Skin of body (tissue), 2 donors: Measurements from ENCODE around the gene HCN3. TPM values are rescaled to one million over a fixed set of nuclear protein-coding genes. Genes with fewer than 3 reads are reported as not detected.
A peak's percentile ranks its signal among the peaks of the same experiment; 100 is the strongest.

Source experiments
- DNase-seq: peaks from one replicate; lab custom pipeline; 2025; lab: John Stamatoyannopoulos, UW
- total RNA-seq: library from RNA; depleted of rRNA; stranded (reverse); fragments of >200 nt; gene quantifications from one replicate; pipeline ENCODE4 v1.2.3, GENCODE V29; 2014

HCN3 gene
- total RNA-seq, 1 donor from 2014 or later = 1.7 TPM

DNA sequence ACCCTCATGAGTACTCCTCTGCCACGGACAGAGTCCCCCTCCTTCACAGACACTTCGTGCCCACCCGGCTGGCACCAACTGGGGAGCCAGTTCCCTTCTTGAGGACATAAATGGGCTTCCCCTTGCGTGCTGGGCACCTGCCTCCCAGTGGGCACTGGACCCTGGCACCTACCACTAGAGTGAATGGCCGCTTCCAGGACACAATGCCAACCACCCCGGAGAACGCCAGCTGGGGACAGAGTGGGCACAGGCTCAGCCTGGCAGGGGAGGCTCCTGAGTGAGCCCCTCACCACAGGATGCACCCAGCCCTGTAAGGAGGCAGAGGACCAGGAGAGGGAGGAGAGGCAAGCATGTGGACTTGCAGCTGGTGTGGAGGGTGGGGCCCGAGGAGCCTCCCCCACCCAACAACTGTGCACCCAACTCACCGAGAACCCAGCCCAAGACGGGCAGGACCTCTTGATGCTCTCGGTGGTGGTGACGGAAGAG is 23.0 kb upstream of the HCN3 start:
- DNase-seq = no peak

DNA sequence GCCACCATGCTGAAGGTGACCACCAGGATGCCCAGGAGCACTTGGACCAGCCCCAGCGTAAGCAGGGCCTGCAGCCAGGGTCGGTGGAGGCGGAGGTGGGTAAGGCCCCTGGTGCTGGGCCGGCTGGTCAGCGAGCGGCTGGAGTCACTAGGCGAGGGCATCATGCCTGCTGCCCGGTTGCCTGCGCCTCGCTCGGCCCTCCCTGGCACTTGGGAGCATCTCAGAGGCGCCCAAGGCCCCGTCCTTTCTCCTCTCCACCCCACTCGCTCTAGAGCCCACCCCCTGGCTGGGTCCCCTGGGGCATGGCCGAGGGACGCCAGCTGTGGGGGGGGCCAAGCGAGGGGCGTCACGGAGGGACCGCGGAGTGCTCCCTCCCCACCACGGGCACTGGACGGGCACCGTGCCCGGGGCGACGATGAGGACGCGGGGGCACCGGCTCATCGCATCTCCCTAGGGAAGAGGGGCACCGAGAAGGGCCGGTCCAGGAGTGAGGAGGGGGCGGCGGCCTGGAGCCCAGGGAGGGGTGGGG is 22.5 kb upstream of the HCN3 start:
- no peak for DNase-seq

DNA sequence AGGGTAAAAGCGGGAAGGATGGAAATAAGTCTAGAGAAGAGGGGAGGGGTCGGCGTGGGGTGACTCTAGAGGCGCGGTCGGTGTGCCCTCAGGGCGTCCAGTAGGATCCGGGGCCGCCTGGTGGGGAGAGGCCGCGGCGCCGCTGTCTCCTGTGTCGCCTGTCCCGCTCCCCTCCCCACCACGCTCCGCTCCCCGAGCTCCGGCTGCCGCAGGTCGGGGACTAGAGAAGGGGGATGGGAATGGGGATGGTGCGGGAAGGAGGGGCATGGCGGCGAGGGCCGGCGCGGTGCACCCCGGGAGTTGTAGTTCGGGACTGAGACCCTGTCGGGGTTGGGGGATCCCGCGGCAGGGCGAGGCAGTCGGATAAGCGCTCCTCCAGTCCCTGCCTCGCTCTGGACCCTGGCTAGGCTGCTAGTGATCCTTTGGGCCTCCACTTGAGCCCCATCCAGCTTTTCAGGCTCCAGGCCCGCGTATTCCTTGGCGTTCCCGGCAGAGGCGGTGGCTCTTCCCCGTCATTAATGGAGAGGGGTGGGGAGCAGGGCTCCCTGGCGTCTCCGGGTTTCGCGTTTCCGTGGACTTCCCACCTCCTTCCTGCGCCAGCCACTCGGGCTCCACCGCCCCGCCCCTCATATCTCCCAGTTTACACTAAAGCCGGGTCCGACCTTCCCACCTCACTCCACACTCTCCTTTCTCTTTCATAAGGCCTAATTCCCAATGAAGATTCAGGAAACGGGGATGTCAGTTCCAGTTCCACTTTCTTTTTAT is 21.8 kb upstream of the HCN3 start, which contains the start of gene ENTREP3:
Gene ENTREP3 (minus strand): TSS at position 241 of the 765 bp plus-strand sequence. CDS start 606 bp downstream, outside the sequence.
- peak; percentile 86 for DNase-seq

DNA sequence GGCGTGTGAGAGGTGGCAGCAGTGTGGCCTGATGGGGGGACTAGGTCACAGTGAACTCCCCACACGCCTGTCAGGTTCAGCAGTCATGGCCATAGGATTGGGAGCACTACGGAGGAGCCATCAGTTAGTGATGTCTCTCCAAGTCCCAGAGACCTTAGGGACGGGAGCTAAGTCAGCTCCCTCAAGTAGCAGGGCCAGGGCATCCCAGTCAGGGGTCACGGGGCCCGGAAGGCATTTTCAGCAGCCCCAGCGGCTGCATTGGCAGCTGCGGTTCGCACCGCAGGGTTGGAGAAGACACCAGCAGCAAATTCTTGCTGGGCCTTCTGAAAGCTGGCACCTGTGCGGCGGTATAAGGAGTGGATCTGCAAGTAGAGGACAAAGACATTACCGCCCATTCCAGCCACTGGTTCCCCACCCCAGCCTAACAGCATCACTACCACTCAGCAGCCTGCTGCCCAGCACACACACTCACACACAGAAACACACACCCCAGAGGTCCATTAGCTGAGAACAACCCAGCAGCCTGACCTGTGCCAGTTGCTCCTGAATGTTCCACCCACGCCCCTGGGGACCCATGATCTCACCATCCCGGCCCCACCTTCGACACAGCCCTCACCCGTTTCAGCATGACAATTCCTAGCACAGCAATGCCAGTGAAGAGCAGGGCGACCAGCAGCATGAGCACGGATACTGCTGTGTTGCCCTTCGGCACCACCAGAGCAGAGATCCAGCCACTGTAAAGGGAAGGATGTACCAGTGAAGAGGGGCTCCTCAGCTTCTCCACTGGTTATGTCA is 21.0 kb upstream of the HCN3 start:
- DNase-seq = no peak

DNA sequence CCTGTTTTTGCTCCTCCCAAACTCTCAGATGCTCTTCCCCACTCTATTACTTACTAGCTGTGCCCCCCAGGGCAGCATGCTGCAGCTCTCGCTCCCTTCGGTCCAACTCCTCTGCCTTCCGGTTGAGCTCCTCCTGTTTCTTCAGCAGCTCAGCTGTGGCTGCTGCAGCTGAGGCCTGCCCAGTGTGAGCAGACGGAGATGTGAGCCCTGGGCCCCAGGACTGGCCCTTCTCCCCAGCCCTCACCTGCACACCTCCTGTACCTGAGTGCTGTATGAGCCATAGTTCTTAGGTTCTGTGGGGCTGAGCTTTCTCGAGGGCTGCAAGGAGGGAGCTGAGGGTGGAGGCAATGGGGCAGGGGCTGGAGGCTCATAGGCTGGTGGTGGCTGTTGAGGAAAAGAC is 17.0 kb upstream of the HCN3 start:
- no peak for DNase-seq

DNA sequence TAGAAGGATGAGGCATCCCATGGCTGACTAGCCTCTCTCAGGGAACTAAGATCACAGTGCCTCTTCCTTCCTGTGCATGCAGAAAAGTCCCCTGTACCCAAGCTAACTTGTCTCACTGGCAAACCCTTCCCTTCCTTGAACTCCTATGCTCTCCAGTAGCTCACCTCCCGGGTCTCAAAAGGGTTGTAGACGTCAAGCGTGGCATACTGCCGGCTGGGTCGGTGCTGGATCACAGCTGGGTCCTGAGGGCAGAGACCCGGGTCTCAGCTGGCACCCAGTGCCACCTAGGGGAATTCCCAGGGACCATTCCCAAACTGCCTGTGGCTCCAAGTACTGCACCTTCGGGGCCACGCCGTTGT is 15.8 kb upstream of the HCN3 start:
- DNase-seq = no peak

DNA sequence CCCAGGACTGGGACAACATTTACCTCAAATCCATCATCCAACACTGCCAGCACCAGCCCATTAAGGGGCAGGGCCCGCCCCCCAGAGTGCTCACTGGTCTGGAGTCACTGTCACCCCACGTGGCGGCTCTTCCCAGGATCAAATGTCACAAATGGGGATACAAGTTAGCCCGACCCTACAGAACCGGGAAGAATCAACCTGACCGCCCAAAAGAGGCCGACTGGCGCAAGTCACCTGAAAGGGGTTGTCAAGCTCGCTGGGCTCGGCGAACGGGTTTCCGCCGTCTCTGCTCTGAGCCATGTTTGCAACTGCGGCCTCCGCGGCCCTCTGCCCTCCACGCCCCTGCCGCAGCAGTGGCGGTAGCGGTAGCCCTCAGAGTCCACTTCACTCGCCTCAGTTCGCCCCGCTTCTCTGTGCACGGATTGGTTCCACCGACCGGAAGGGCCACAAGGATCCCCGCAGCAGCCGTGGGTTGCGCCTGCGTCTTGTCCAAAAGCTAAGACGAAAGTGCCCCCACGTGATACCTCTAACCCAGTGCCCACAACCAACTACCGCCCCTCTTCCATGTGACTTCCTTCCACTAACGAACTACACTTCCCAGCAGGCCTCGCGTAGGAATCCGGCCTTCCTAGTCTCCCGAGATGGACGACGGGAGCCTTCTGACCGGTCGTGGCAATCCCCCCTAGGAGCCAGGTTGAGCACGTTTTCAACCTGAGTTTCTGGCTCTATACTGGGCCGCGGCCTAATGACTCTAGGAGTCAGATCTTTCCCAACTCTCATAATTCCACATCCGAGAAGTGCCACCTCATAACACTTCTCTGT is 15.2 kb upstream of the HCN3 start, which contains the start of gene SCAMP3:
Gene SCAMP3 (minus strand): TSS at position 509 of the 822 bp plus-strand sequence. CDS start 209 bp downstream, at position 300.
- DNase-seq = peak; percentile 98

DNA sequence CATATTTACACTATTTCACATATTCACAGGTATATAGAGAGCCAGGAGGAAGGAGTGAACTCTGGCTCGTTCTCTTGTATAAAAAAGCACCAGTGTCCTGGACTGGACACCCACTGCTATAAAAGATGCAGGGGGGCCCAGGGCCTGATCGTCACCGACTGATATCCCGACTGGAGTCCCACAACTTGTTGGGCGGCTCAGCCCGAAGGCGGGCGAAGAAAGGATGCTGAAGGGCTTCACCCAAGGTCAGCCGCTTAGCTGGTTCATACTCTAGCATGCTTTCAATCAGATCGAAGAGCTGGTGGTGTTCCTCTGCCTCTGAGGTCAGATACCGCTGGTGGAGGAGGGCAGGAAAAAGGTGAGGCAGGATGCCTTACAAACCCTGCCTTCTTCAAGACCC is 14.2 kb upstream of the HCN3 start:
- DNase-seq = no peak

DNA sequence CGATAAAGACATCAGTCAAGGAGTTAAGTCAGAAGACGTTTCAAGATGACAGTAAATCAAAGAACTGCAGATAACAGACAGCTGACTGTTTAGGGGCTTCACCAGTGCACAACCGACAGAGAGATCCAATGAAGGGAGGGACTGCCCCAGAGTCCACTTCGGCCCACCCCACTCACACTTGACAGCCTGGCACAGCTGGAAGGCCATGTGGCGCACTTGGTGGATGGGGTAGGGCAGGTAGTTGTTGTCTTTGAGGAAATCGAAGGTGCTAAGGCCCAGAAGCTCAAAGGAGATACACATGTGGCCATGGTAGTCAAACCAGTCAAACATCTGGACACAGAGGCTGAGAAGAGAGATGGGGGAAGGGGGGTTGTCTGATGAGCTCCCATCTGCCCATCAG is 10.7 kb upstream of the HCN3 start:
- no peak for DNase-seq

DNA sequence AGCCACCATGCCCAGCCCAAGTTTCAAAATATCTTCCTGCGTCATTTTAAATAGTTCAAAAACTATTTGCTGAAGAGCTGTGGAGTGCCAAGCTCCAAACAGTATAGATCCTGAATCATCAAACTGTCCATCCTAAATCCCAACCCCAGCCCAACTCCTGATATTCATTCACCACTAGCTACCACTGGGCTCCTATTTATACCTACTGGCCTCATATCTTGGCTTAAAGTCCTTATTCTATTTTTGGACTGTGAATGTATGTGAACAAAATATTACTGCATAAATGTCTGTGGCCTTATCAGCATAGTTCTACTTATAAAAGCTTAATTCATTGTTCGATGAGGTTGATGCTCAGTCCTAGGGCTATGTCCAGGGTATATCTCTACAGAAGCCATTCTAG is 9.9 kb upstream of the HCN3 start:
- no peak for DNase-seq

DNA sequence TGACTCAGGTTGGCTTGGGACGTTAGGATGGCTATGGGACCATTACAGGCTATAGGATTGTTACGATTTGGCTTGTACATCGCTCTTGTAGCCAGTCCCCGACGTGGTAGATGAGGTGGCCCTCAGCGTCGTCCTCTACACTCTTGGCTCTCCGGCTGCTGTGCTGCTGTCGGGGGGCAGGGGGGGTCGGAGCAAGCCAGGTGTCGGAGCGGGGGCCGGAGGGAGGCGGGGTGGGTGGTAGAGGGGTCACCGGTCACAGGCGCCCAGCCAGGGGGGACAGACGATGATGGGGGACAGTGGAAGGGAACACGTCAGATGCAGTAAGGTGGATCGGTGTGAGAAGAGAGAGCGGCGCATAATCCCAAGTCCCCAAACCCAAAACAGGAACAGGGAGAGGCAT is 8.6 kb upstream of the HCN3 start:
- DNase-seq = no peak

DNA sequence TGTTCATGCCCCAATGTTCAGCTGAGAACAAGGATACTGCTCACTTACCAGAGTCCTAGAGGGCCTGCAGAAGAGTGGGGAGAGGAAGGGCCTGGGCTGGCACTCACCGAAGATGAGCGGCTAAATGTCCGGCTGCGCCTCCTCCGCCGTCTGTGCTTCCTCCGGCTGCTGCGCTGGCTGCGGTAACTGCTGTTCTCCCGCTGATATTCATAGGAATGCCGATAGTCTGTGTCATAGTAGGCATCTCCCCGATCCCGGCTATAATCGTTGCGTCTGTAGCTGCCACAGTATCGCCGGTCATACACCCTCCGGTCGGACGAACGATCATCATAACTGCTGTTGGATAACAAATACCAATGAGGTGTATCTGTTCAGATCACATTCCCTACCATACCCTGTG is 7.9 kb upstream of the HCN3 start:
- no peak for DNase-seq

DNA sequence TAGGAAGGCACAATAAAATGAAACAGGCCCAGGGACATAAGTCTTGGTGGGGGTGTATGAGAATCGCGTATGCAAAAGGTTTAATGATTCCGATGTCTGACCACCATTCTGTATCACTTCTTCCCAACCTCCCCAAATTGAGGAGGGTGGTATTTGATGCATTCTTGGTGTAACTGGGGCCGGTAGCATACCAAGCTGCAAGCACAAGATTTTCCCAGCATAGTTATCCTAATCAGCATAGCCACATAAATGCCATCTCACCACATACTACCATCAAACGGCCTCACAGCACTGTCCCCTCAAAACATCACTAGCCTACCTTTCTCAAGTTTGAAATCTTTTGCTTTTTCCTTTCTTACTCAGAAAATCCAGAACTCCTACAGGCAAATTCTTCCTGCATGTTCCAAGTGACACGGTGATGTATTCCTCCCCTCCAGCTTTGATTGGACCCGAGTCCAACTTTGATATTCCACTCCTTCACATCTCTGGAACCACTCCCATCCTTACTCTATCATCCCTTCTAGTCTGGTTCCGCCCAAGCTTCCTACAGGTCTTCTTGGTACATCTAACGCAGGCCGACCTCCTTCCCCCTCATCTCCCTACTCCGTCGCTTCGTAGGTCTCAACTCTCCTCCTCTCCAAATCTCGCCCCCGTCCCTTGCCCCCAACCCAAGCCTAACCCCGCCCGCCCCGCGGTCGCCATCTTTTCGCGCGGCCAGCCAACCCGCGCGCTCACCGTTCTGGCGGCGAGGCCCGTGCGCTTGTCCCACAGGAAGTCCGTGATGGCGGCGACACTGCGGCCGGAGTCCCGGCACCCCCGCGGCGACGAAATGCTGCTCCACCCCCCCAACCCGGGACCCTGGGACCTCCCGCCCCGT is 4.6 kb upstream of the HCN3 start:
- peak; percentile 59 for DNase-seq

DNA sequence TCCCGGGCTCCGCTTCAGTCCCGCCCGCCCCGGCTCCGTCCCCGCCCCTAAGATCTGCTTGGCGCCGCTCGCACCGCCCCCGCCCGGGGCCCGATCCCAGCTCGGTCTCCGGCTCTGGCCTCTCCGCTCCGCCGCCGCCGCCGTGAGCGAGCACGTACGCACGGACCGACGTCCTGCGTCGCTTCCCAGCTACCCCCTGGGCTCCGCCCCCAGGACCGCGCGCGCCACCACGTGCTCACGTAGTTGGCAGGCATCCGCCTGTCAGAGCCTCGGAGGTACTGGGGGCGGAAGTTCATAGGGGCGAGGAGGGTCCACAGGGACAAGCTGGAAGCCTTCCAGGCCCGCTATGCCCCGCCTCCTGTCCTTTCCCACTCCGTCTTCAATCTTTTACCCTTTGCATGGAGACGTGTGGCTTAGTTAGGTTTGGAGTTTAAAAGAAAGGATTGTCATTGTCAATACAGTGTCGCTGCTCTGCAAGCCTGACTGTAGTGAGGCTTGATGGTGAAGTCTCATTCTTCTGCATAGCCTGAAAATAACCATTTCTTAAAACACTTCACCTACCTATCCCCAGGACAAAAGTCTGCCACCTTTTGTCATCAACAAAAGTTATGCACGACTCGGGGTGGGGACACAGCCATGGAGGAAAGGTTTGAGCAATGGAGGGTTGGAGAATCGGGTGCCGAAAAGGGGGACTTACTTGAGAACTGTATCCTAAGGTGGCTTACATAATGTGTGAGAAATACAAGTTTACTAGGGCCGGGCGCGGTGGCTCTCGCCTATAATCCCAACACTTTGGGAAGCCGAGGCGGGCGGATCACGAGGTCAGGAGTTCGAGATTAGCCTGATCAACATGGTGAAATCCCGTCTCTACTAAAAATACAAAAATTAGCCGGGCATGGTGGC is 3.7 kb upstream of the HCN3 start, which contains the start of gene CLK2:
Gene CLK2 (minus strand): TSS at position 162 of the 903 bp plus-strand sequence. CDS start 2,527 bp downstream, outside the sequence.
- DNase-seq = peak; percentile 92

DNA sequence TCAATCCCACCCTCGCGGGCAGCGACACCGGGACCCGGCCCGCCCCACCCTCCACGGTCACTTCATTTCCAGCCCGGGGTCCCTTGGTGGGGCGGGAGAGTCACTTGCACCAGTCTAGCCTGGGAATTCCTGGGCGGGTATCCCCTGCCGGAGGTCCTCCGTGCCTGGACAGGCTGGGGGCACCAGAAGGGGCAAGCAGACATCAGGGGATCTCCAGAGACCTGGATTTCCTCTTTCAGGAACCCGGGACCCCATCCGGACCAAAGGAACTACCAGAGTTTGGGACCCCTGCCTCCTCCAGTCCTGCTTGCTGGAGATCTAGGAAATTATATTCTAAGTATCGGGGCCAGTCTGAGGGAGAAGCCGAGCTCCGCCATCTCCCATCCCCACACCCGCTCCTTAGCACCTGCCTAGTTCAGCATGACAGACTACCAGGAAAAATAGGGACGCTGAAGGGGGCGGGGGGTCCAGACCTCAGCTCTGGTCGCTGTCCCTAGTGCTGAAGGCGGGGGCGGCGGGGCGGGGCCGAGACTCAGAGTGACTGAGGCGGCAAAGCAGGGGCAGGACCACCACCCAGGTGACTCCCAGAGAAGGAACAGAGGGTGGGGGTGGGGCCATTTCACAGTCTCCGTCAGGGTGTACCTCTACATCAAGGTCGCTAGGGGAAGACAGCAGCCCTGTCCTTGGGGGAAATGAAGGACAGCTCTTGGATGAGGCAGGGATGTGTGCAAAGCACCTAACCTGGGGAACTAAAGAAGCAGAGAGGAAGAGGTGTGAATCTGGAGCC is 832 bp downstream of the HCN3 start:
- no peak for DNase-seq

DNA sequence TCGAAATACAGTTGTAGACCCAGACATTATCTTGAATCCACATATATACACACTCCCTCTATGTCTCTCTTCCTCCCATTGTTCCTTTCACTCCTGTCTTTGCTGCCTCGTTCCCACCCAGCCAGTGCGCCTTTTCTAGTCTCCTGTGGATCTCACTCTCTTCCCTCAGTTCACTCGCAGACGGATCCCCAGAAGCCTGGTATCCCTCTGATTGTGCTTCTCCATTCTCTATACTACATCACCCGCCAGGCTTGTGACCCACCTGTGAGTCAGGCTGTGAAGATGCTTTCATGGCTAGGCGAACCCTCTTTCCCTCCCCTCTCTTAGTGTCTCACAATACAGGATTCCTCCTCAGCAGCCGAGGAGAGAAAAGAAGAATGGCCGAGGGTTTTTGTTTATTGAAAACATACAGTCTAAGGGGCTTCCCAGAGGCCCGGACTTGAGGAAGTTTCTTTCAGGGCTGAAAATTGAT is 1.5 kb downstream of the HCN3 start:
- DNase-seq = no peak

DNA sequence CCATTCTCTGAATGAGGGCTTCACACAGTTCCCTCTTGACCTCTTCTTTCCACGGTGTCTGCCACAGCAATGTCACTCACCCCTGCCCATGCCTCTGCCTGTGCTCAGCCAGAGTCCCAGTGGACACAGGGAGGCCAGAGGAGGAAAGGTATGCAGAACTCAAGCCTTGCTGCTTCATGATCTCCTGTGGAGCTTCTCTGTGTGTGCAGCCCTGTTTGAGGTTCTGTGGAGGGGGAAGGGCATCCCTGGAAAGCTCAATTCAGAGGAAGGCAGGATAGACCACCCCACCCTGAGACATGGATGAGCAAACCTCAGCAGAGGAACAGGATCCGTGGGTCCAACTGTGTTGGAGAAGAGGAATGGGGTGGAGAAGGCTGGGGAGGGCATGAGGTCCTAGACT is 2.0 kb downstream of the HCN3 start:
- no peak for DNase-seq

DNA sequence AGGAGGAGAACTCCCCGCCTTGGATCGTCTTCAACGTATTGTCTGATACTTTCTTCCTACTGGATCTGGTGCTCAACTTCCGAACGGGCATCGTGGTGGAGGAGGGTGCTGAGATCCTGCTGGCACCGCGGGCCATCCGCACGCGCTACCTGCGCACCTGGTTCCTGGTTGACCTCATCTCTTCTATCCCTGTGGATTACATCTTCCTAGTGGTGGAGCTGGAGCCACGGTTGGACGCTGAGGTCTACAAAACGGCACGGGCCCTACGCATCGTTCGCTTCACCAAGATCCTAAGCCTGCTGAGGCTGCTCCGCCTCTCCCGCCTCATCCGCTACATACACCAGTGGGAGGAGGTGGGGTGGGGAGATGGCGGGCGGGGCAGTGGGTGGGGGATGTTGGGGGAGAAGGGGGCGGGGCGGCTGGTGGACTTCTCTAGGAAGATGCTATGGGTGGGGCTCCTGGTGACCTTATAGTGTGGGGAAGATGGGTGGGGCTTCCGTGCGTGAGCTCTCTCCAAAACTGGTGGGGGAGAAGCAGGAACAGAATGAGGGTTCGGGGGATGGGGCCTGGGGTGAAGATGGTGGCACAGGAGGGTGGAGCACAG is 5.3 kb downstream of the HCN3 start:
- no peak for DNase-seq
